ENCODE measurements around the gene ANKS1B.

ANKS1B gene

DNA sequence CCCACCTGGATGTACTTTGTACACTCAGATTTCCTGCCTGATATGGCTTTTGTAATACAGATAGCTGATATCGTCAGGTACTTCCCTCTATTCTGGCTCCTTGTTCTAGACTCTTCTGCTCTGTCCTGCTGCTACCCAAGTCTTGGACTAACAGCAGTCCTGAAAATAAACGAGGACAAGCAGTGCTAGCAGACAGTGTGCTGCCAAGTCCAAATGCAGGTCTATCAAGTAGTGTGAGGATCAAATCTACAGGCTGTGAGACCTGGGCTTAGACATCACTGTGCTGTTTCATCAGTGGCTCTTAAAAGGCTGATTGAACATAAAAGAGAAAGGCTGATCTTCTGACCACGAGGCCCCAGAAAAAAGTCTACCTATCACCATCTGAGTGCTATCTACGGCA lies 921.6 kb downstream of the ANKS1B start:
- Histone ChIP-seq H3K27me3 (replicated peaks in 2 of 5; ENCODE audit: control insufficient read depth in 4 of 5, insufficient read depth in 5 of 5, low read length in 4 of 5) (peaks cover 0 to 2% (median 0%) of the 10 kb centered on the region in 5 experiments), H3K36me3 (ENCODE audit: control insufficient read depth in 4 of 4, insufficient read depth in 4 of 4, low read length in 3 of 4) (no peaks in the 10 kb centered on the region), H3K9me3 (ENCODE audit: control extremely low read depth in 1 of 5, control insufficient read depth in 4 of 5, insufficient read depth in 2 of 5, low read depth in 1 of 5, low read length in 4 of 5) (no peaks in the 10 kb centered on the region), H3K27ac (ENCODE audit: insufficient read depth in 1 of 2, low read depth in 1 of 2, low read length in 2 of 2, poor library complexity in 1 of 2, severe bottlenecking in 2 of 2) (no peak overlapping the region), H3K4me1 (ENCODE audit: control extremely low read depth in 1 of 4, control insufficient read depth in 4 of 4, insufficient read depth in 4 of 4, low read length in 3 of 4) (no peaks in the 10 kb centered on the region), H3K4me3 (ENCODE audit: control insufficient read depth in 1 of 7, extremely low read depth in 1 of 7, insufficient read depth in 4 of 7, low read depth in 2 of 7, low read length in 6 of 7) (no peak overlapping the region)
- WGBS (ENCODE audit: insufficient coverage): 66% methylated on average over 4 of the region's 4 CpGs
- DNase-seq: no peak
- ChIA-PET POLR2A (no interaction called here), CTCF (interaction anchor here (0.6 to 0.8 kb wide), 2 partner anchors 14 to 508 kb away, joined by 3 read pairs; no protein-coding TSS in a partner anchor)

DNA sequence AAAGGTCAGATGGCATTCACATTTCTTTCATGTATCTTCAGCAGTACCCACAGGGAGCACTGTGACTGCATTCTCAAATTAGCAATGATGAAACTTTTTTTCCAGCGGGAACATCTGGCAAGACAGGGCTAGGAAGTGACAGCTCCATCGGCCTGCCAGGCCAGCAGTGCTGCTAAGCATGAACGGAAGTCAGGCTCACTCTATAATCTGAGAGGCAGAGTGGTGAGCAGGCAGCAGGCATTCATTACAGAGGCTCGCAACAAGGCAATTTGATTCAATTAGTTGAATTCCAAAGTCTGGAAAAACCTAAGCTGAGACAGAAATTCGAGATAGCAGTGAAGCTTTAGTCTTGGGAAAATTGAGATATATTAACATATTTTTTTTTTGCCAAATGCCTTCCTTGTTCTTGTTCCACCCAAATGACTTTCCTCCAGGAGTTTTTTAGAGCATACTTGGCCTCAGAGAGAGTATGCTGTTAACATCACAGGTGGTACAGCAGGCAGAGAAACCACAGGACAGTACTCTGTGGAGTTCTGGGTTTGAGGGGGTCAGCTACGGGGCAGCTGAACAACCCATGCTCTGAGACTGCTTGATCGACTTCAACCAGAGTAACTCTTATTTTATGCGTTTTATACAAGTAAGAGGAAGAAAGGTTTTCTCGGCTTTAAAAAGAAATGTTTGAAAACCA lies 924.8 kb downstream of the ANKS1B start:
- Histone ChIP-seq H3K27me3 (replicated peaks in 2 of 5; ENCODE audit: control insufficient read depth in 4 of 5, insufficient read depth in 5 of 5, low read length in 4 of 5) (peaks cover 0 to 2% (median 0%) of the 10 kb centered on the region in 5 experiments), H3K27ac (ENCODE audit: insufficient read depth in 1 of 2, low read depth in 1 of 2, low read length in 2 of 2, poor library complexity in 1 of 2, severe bottlenecking in 2 of 2) (no peak overlapping the region), H3K36me3 (ENCODE audit: control insufficient read depth in 4 of 4, insufficient read depth in 4 of 4, low read length in 3 of 4) (no peaks in the 10 kb centered on the region), H3K4me1 (ENCODE audit: control extremely low read depth in 1 of 4, control insufficient read depth in 4 of 4, insufficient read depth in 4 of 4, low read length in 3 of 4) (no peaks in the 10 kb centered on the region), H3K9me3 (ENCODE audit: control extremely low read depth in 1 of 5, control insufficient read depth in 4 of 5, insufficient read depth in 2 of 5, low read depth in 1 of 5, low read length in 4 of 5) (no peaks in the 10 kb centered on the region), H3K4me3 (ENCODE audit: control insufficient read depth in 1 of 7, extremely low read depth in 1 of 7, insufficient read depth in 4 of 7, low read depth in 2 of 7, low read length in 6 of 7) (no peak overlapping the region)
- DNase-seq: no peak
- ChIA-PET POLR2A (no interaction called here), CTCF (no interaction called here)
- 58% methylated on average over 7 of the region's 9 CpGs for WGBS (ENCODE audit: insufficient coverage)

DNA sequence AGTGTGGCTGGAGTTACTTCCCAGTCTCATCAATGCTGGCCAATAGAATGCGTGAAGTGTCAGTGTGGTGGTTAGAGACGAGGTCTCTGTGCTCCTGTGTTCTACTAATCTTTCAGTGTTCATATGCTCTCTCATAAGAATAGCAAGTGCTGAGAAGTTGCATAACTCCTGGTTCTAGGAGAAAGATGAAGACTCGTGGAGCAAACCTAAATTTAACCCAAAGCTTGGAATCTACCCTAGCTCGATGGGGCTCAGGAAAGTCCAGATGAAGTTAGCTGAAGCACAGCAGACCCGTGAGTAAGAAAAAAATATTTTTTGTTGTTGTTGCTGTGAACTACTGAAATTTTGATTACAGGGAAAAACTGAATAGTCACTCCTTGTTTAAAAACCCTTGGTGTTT lies 927.1 kb downstream of the ANKS1B start:
- DNase-seq: no peak
- POLR2A ChIA-PET: interaction anchor here (0.7 kb wide), 1 partner anchor 211 kb away, joined by 3 read pairs; no protein-coding TSS in a partner anchor
- CTCF ChIA-PET: no interaction called here
- Histone ChIP-seq H3K27ac (ENCODE audit: insufficient read depth in 1 of 2, low read depth in 1 of 2, low read length in 2 of 2, poor library complexity in 1 of 2, severe bottlenecking in 2 of 2) (no peak overlapping the region), H3K4me1 (ENCODE audit: control extremely low read depth in 1 of 4, control insufficient read depth in 4 of 4, insufficient read depth in 4 of 4, low read length in 3 of 4) (no peaks in the 10 kb centered on the region), H3K27me3 (replicated peaks in 2 of 5; ENCODE audit: control insufficient read depth in 4 of 5, insufficient read depth in 5 of 5, low read length in 4 of 5) (peaks cover 0 to 2% (median 0%) of the 10 kb centered on the region in 5 experiments), H3K9me3 (ENCODE audit: control extremely low read depth in 1 of 5, control insufficient read depth in 4 of 5, insufficient read depth in 2 of 5, low read depth in 1 of 5, low read length in 4 of 5) (no peaks in the 10 kb centered on the region), H3K4me3 (ENCODE audit: control insufficient read depth in 1 of 7, extremely low read depth in 1 of 7, insufficient read depth in 4 of 7, low read depth in 2 of 7, low read length in 6 of 7) (no peak overlapping the region), H3K36me3 (ENCODE audit: control insufficient read depth in 4 of 4, insufficient read depth in 4 of 4, low read length in 3 of 4) (no peaks in the 10 kb centered on the region)
- 96% methylated on average over 4 of the region's 5 CpGs for WGBS (ENCODE audit: insufficient coverage)

DNA sequence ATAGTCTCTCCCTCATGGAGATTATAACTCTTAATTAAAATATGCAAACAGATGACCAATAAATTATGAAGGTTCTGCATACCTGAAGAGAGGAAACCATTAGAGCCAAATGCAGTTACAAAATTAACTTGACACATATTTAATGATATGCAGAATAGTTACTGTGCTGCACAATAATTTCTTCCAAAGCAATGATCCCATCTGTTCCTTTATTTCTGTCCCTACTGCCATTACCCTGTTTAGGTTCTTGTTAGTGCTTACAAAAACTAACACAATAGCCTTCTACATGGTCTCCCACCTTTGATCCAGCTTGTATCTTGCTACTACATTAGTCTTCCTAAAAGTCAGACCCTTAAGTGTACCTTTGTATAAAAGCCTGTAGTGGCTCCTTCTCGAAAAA lies 928.5 kb downstream of the ANKS1B start:
- CTCF ChIA-PET: no interaction called here
- no peaks in the 10 kb centered on the region for H3K4me1 ChIP-seq (ENCODE audit: control extremely low read depth in 1 of 4, control insufficient read depth in 4 of 4, insufficient read depth in 4 of 4, low read length in 3 of 4)
- DNase-seq: no peak
- POLR2A ChIA-PET: no interaction called here
- no peak overlapping the region for H3K27ac ChIP-seq (ENCODE audit: insufficient read depth in 1 of 2, low read depth in 1 of 2, low read length in 2 of 2, poor library complexity in 1 of 2, severe bottlenecking in 2 of 2)
- H3K9me3 ChIP-seq (ENCODE audit: control extremely low read depth in 1 of 5, control insufficient read depth in 4 of 5, insufficient read depth in 2 of 5, low read depth in 1 of 5, low read length in 4 of 5): no peaks in the 10 kb centered on the region
- 100% methylated on average over 1 of the region's 1 CpG for WGBS (ENCODE audit: insufficient coverage)
- no peak overlapping the region for H3K4me3 ChIP-seq (ENCODE audit: control insufficient read depth in 1 of 7, extremely low read depth in 1 of 7, insufficient read depth in 4 of 7, low read depth in 2 of 7, low read length in 6 of 7)
- no peaks in the 10 kb centered on the region for H3K36me3 ChIP-seq (ENCODE audit: control insufficient read depth in 4 of 4, insufficient read depth in 4 of 4, low read length in 3 of 4)
- peaks cover 0 to 2% (median 0%) of the 10 kb centered on the region in 5 experiments for H3K27me3 ChIP-seq (replicated peaks in 2 of 5; ENCODE audit: control insufficient read depth in 4 of 5, insufficient read depth in 5 of 5, low read length in 4 of 5)

DNA sequence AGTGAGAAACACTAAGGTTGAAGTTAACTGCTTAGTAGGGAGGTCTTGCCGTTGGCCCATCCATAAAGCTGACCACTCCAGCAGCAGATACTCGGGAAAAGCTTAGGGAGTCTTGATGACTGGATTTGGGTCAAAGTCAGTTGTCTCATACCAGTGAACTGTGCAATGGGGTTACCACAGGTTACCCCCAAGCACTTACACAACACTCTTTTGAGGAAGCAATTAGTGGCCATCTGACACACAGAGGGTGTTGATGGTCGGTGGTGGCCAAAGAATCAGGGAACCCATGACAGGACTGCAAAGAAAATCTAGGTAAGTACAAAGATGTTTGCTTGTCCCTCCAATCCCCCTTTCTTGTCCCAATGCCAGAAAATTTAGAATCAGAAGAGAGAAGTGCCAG lies 929.4 kb downstream of the ANKS1B start:
- ChIA-PET CTCF (interaction anchor here (1.5 kb wide), 1 partner anchor 24 kb away, joined by 3 read pairs; no protein-coding TSS in a partner anchor), POLR2A (no interaction called here)
- H3K4me1 ChIP-seq (ENCODE audit: control extremely low read depth in 1 of 4, control insufficient read depth in 4 of 4, insufficient read depth in 4 of 4, low read length in 3 of 4): no peaks in the 10 kb centered on the region
- no peaks in the 10 kb centered on the region for H3K36me3 ChIP-seq (ENCODE audit: control insufficient read depth in 4 of 4, insufficient read depth in 4 of 4, low read length in 3 of 4)
- no peaks in the 10 kb centered on the region for H3K27me3 ChIP-seq (replicated peaks in 2 of 5; ENCODE audit: control insufficient read depth in 4 of 5, insufficient read depth in 5 of 5, low read length in 4 of 5)
- no peak for DNase-seq
- no peak overlapping the region for H3K4me3 ChIP-seq (ENCODE audit: control insufficient read depth in 1 of 7, extremely low read depth in 1 of 7, insufficient read depth in 4 of 7, low read depth in 2 of 7, low read length in 6 of 7)
- no peaks in the 10 kb centered on the region for H3K9me3 ChIP-seq (ENCODE audit: control extremely low read depth in 1 of 5, control insufficient read depth in 4 of 5, insufficient read depth in 2 of 5, low read depth in 1 of 5, low read length in 4 of 5)
- no peak overlapping the region for H3K27ac ChIP-seq (ENCODE audit: insufficient read depth in 1 of 2, low read depth in 1 of 2, low read length in 2 of 2, poor library complexity in 1 of 2, severe bottlenecking in 2 of 2)
- WGBS (ENCODE audit: insufficient coverage): 82% methylated on average over 3 of the region's 3 CpGs

- DNase-seq: no peak
- WGBS (ENCODE audit: insufficient coverage): no CpG with 5 or more reads among the region's 1 CpG
These were observed 930.1 kb downstream of the ANKS1B start for GRCh38 chr12:99054601-99055128.

DNA sequence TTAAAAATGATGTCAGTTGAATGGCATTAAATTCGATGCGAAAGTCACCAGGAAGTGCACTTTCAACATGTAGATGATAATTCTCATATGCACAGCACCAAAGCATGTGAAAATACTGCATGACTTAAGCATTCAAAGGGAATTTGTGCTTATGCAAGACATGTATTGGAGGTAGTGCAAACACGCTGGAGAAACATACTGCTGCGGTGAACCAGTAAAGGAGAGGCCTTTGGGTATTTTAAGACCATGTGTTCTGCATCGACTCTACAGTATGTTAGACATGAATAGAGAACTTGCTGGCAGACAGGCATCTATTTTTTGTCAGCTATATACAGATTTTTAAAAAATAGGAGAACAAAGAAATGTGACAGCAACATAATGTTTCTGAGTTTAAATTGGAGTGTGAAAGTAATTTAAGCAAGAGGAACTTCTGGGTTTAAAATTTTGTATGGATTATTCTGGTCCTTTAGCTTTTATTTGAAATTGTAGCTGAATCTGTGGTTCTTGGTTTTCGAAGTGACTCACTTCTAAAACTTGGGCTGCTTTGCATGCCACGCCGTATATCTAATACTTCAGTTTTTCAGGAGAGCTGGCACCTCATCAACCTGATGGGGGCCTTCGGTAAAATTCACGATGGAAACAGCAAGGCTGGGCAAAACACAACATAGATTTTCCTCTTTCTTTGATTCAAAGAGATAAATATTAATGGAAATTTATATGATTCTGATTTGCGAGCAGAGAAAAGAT lies 930.9 kb downstream of the ANKS1B start:
- CTCF ChIA-PET: interaction anchor here (0.7 to 1.5 kb wide), 2 partner anchors 20 to 23 kb away, joined by 3 read pairs; no protein-coding TSS in a partner anchor
- no peak overlapping the region for H3K27ac ChIP-seq (ENCODE audit: insufficient read depth in 1 of 2, low read depth in 1 of 2, low read length in 2 of 2, poor library complexity in 1 of 2, severe bottlenecking in 2 of 2)
- 91% methylated on average over 5 of the region's 11 CpGs for WGBS (ENCODE audit: insufficient coverage)

More at GRCh38 chr12:99054601-99055128, 930.1 kb downstream of the ANKS1B start:
- Histone ChIP-seq H3K27me3 (replicated peaks in 2 of 5; ENCODE audit: control insufficient read depth in 4 of 5, insufficient read depth in 5 of 5, low read length in 4 of 5) (no peaks in the 10 kb centered on the region), H3K36me3 (ENCODE audit: control insufficient read depth in 4 of 4, insufficient read depth in 4 of 4, low read length in 3 of 4) (no peaks in the 10 kb centered on the region), H3K4me1 (ENCODE audit: control extremely low read depth in 1 of 4, control insufficient read depth in 4 of 4, insufficient read depth in 4 of 4, low read length in 3 of 4) (no peaks in the 10 kb centered on the region), H3K4me3 (ENCODE audit: control insufficient read depth in 1 of 7, extremely low read depth in 1 of 7, insufficient read depth in 4 of 7, low read depth in 2 of 7, low read length in 6 of 7) (no peak overlapping the region), H3K9me3 (ENCODE audit: control extremely low read depth in 1 of 5, control insufficient read depth in 4 of 5, insufficient read depth in 2 of 5, low read depth in 1 of 5, low read length in 4 of 5) (no peaks in the 10 kb centered on the region), H3K27ac (ENCODE audit: insufficient read depth in 1 of 2, low read depth in 1 of 2, low read length in 2 of 2, poor library complexity in 1 of 2, severe bottlenecking in 2 of 2) (no peak overlapping the region)
- ChIA-PET POLR2A (no interaction called here), CTCF (interaction anchor here (0.7 to 1.5 kb wide), 2 partner anchors 19 to 24 kb away, joined by 3 read pairs; no protein-coding TSS in a partner anchor)

More for the DNA sequence above, 930.9 kb downstream of the ANKS1B start:
- Histone ChIP-seq H3K27me3 (replicated peaks in 2 of 5; ENCODE audit: control insufficient read depth in 4 of 5, insufficient read depth in 5 of 5, low read length in 4 of 5) (no peaks in the 10 kb centered on the region), H3K4me3 (ENCODE audit: control insufficient read depth in 1 of 7, extremely low read depth in 1 of 7, insufficient read depth in 4 of 7, low read depth in 2 of 7, low read length in 6 of 7) (no peak overlapping the region), H3K4me1 (ENCODE audit: control extremely low read depth in 1 of 4, control insufficient read depth in 4 of 4, insufficient read depth in 4 of 4, low read length in 3 of 4) (no peaks in the 10 kb centered on the region), H3K9me3 (ENCODE audit: control extremely low read depth in 1 of 5, control insufficient read depth in 4 of 5, insufficient read depth in 2 of 5, low read depth in 1 of 5, low read length in 4 of 5) (no peaks in the 10 kb centered on the region), H3K36me3 (ENCODE audit: control insufficient read depth in 4 of 4, insufficient read depth in 4 of 4, low read length in 3 of 4) (no peaks in the 10 kb centered on the region)
- no peak for DNase-seq
- POLR2A ChIA-PET: no interaction called here
